A673 (cell line): ENCODE measurements around the gene BBX.

Experiments used
- CTCF ChIP-seq: fragments of 300-800, 200-600 bp; sonication (generic); conservative IDR thresholded peaks from 2 replicates; pipeline ENCODE4 v1.5.1; 2017; ENCODE audit warnings: low read depth, mild to moderate bottlenecking, antibody characterized with exemption, low read length, moderate library complexity, mixed read lengths
- EZH2 ChIP-seq: fragments of 200-600 bp; sonication (generic); IDR thresholded peaks from 2 replicates; pipeline ENCODE4 v1.6.1; 2017; ENCODE audit warnings: borderline replicate concordance, low read depth, mild to moderate bottlenecking, mixed read lengths, antibody characterized with exemption, low read length; ENCODE audit not compliant: poor library complexity, severe bottlenecking

DNA sequence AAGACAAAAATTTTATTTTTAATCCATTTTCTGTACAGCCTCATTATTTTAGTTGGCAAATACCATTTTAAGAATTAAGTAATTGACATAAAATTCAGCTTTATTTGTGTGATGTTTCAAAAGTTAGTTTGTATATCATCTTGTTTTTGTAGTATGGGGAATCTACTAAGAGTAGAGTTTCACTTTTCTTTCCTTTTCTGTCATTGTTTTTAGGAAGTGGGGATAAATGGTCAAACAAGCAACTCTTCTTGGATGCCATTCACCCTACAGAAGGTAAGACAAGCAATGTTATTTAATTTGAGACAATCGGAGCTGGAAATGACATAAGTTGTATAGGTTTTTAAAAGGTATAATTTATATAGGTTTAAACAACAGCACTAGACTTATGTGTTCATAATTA, 268.3 kb downstream of the BBX start:
- TF ChIP-seq CTCF: no peak
- TF ChIP-seq EZH2: no peak
